Right lobe of liver (tissue), 6 donors: Measurements from ENCODE around the gene PITPNB. TPM values are rescaled to one million over a fixed set of nuclear protein-coding genes. Genes with fewer than 3 reads are reported as not detected.
A peak's percentile ranks its signal among the peaks of the same experiment; 100 is the strongest.

Experiments used
- ATAC-seq, 4 donors: fragments of 200-7000 bp; cut with Tn5 transposase; one replicate each; pipeline ENCODE4 v1.9.1; 2020; ENCODE audit warnings: mild to moderate bottlenecking in 4 of 4, moderate library complexity in 4 of 4
- DNase-seq, 3 donors: peaks; one replicate each; pipeline ENCODE4 v3.0.0-alpha.2; 2020
- H3K27ac ChIP-seq, 3 donors: fragments of 200-600 bp; one replicate each; pipeline ENCODE4 v1.8.0; 2022
- H3K27me3 ChIP-seq, 2 donors: fragments of 200-600 bp; one replicate each; pipeline ENCODE4 v1.8.0; 2022
- H3K36me3 ChIP-seq, 4 donors: fragments of 200-600 bp; sonication (generic) in 1 of 4; one replicate each; pipeline versions ENCODE4 v1.5.1 to v1.8.0; 2017 to 2022; ENCODE audit warnings: control low read depth in 1 of 4
- H3K4me1 ChIP-seq, 4 donors: fragments of 200-600 bp; sonication (generic) in 1 of 4; one replicate each; pipeline versions ENCODE4 v1.5.1 to v1.8.0; 2017 to 2022; ENCODE audit warnings: control low read depth in 1 of 4
- H3K4me3 ChIP-seq, 3 donors: fragments of 200-600 bp; one replicate each; pipeline ENCODE4 v1.8.0; 2022
- H3K9me3 ChIP-seq, 4 donors: fragments of 200-600 bp; sonication (generic) in 1 of 4; one replicate each; pipeline versions ENCODE4 v1.5.1 to v1.8.0; 2017 to 2022; ENCODE audit warnings: control low read depth in 1 of 4
- POLR2A ChIP-seq: fragments of 450-650 bp; IDR thresholded peaks from one replicate; pipeline ENCODE4 v1.6.1; 2017; ENCODE audit warnings: antibody characterized with exemption, mild to moderate bottlenecking
- WGBS: methylation state at CpG from one replicate; pipeline ENCODE4 v1.1.6; 2018; ENCODE audit warnings: low coverage, low lambda C conversion rate; ENCODE audit not compliant: insufficient coverage; ENCODE audit errors: missing lambda C conversion rate; 5-methylcytosine and 5-hydroxymethylcytosine counted together
- intact Hi-C, 2 donors: fragments of 100-400 bp; cut with DNase I; formaldehyde crosslinking; loops; one replicate each; pipeline versions ENCODE4 v1.11.2 to v1.14.1; 2022
- total RNA-seq, 6 experiments: library from RNA; depleted of rRNA in 2 of 6; stranded (reverse); fragments of >200 nt in 2 of 6; fragmentation: NEBNext Ultra II Directional in 3 of 6; extraction: Animal tissue kit (Norgen Biotek cat#: 25700) in 3 of 6; gene quantifications; one replicate each; pipeline versions ENCODE4 v1.1.0 to v1.2.4, GENCODE V29; 2016 to 2023
- TF ChIP-seq, protein P1 (sequence below), 4 donors: fragments of 200-600 bp in 3 of 4; fragments of 450-650 bp in 1 of 4; IDR thresholded peaks; one replicate each; pipeline versions ENCODE4 v1.5.1 to v1.8.0; 2016 to 2022; ENCODE audit warnings: antibody characterized with exemption in 4 of 4, mild to moderate bottlenecking in 2 of 4
- donor health status: DM: no; HTN: yes; CAD: no.
- donor health status: DM: no; HTN: no; CAD: no.
- donor health status: DM: no; HTN: no; CAD: no.
- donor health status: DM: no; HTN: yes; CAD: no.
- donor health status: DM: no; HTN: yes; CAD: no.

Gene PITPNB
- total RNA-seq, 6 experiments from 2014 or later: 28.7 to 60.6 (median 37.6) TPM

DNA sequence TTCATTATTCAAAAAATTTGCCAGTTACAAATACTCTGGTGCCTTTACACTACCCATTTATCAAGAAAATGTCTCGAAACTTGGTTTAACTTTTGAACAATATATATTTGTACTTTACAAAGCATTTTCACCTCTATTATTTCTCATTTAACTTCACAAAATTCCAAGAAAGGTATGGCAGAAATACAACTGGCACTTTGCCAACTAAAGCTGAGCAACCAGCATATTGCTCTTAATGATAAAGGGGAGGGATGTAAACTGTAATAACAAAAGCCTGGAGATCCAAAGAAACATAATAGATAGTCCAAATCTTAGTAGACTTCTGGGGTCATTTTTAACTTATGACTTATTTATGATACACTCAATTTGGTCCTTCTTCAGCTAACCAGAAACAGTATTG, 7.7 kb downstream of the PITPNB start:
- ATAC-seq: no peak
- Histone ChIP-seq H3K36me3 (peaks cover 0 to 23% (median 5%) of the 10 kb centered on the region in 4 donors), H3K4me3 (no peak overlapping the region), H3K4me1 (peaks cover 0 to 41% (median 17%) of the 10 kb centered on the region in 4 donors), H3K27me3 (no peaks in the 10 kb centered on the region), H3K27ac (peak overlapping the region in 1 of 3 donors; percentile 63), H3K9me3 (no peaks in the 10 kb centered on the region)
- no peak for DNase-seq
- intact Hi-C loops: no loop called here
- 76% methylated on average over 1 of the region's 1 CpG for WGBS
- no peak for TF ChIP-seq POLR2A
- TF ChIP-seq, protein P1, sequence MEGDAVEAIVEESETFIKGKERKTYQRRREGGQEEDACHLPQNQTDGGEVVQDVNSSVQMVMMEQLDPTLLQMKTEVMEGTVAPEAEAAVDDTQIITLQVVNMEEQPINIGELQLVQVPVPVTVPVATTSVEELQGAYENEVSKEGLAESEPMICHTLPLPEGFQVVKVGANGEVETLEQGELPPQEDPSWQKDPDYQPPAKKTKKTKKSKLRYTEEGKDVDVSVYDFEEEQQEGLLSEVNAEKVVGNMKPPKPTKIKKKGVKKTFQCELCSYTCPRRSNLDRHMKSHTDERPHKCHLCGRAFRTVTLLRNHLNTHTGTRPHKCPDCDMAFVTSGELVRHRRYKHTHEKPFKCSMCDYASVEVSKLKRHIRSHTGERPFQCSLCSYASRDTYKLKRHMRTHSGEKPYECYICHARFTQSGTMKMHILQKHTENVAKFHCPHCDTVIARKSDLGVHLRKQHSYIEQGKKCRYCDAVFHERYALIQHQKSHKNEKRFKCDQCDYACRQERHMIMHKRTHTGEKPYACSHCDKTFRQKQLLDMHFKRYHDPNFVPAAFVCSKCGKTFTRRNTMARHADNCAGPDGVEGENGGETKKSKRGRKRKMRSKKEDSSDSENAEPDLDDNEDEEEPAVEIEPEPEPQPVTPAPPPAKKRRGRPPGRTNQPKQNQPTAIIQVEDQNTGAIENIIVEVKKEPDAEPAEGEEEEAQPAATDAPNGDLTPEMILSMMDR (IDR thresholded peaks at IDR 0.05): no peak

DNA sequence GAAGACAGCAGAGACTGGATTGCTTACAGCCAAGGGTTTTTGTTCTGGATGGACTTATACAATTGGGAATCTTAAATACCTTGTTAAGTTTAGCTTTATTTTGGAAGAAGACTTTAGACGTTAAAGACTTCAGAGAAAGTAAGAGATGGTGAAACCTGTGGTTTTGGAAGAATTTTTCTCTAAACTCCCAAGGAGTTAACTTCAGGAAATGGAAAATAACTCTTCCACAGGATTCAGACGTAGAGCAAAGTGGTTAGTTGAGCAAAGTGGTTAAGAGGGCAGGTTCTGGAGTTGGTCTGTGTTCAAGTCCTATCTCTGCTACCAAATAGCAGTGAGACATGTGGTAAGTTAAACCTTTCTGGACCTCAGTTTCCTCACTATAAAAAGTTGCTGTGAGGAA, 12.8 kb downstream of the PITPNB start:
- intact Hi-C loops: no loop called here
- Histone ChIP-seq H3K4me1 (peaks cover 0 to 1% (median under 1%) of the 10 kb centered on the region in 4 donors), H3K27ac (no peak overlapping the region), H3K9me3 (no peaks in the 10 kb centered on the region), H3K4me3 (no peak overlapping the region), H3K36me3 (peaks cover 0 to 23% (median 6%) of the 10 kb centered on the region in 4 donors), H3K27me3 (no peaks in the 10 kb centered on the region)
- 65% methylated on average over 2 of the region's 2 CpGs for WGBS
- ATAC-seq (no peak), DNase-seq (no peak)
- no peak for TF ChIP-seq POLR2A
- TF ChIP-seq, protein P1 (IDR thresholded peaks at IDR 0.05): no peak

DNA sequence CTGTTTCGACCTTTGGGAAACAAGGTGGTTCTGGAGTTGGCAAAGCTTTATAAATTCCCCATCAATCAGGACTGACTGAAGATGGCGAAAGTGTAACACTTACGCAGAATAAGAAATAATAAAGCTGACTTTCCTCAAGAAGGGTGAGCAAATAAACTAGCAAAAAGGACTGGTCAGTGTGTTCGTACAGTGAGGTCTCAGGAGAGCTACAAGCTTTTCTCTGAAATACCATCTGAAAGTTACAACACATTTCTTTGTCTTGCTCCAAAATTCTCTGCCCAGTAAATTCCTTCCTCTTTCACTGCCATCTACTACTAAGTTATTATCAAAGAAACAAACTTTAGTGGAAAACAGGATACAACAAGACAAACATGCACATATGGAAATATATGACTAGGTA, 13.4 kb downstream of the PITPNB start:
- Histone ChIP-seq H3K9me3 (no peaks in the 10 kb centered on the region), H3K27me3 (no peaks in the 10 kb centered on the region), H3K4me1 (no peaks in the 10 kb centered on the region), H3K4me3 (no peak overlapping the region), H3K27ac (no peak overlapping the region), H3K36me3 (peaks cover 0 to 20% (median 6%) of the 10 kb centered on the region in 4 donors)
- intact Hi-C loops: no loop called here
- 61% methylated on average over 4 of the region's 4 CpGs for WGBS
- ATAC-seq (no peak), DNase-seq (no peak)
- TF ChIP-seq, protein P1 (IDR thresholded peaks at IDR 0.05): no peak
- no peak for TF ChIP-seq POLR2A

DNA sequence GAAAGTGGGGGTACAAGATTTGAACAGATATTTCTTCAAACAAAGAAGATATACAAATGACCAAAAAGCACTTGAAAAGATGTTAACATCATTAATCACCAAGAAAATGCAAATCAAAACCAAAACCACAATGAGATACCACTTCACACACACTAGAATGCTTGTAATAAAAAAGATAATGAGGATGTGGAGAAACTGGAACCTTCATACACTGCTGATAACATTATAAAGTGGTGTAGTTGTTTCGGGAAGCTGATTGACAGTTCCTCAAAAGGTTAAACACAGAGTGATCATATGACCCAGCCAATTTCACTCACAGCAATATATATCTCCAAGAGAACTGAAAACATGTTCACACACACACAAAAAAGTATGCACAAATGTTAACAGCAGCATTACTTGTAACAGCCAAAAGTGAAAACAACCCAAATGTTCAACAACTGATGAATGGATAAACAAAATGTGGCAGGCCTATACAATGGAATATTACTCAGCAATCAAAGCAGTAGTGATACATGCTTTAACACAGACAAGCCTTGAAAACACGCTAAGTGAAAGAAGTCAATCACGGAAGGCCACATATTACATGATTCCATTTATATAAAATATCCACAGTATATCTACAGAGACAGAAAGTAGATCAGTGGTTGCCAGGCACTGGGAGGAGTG, 15.1 kb downstream of the PITPNB start:
- no peaks in the 10 kb centered on the region for H3K4me1 ChIP-seq
- TF ChIP-seq POLR2A: no peak
- TF ChIP-seq, protein P1 (IDR thresholded peaks at IDR 0.05): no peak

More for the DNA sequence above, 15.1 kb downstream of the PITPNB start:
- Histone ChIP-seq H3K27ac (no peak overlapping the region), H3K36me3 (peaks cover 0 to 9% (median 3%) of the 10 kb centered on the region in 4 donors), H3K27me3 (no peaks in the 10 kb centered on the region), H3K4me3 (no peak overlapping the region), H3K9me3 (no peaks in the 10 kb centered on the region)
- ATAC-seq: no peak
- intact Hi-C loops: no loop called here
- DNase-seq: no peak
- whole genome bisulfite sequencing: 76% methylated on average over 3 of the region's 3 CpGs
